H9 (cell line): ENCODE results near the gene RNF220. TPM values are rescaled to one million over a fixed set of nuclear protein-coding genes. Genes with fewer than 3 reads are reported as not detected.

Experiments
- DNase-seq: peaks from one replicate; pipeline ENCODE4 v3.0.0-alpha.2; 2017
- H2AFZ ChIP-seq: one replicate; pipeline ENCODE4 v1.6.1; 2013; ENCODE audit warnings: mild to moderate bottlenecking, low read length, control low read depth, moderate library complexity
- H2AK5ac ChIP-seq: 2 replicates; pipeline ENCODE4 v1.6.1; 2013; ENCODE audit warnings: low read length, control low read depth, mixed read lengths; ENCODE audit not compliant: insufficient read length
- H2BK120ac ChIP-seq: one replicate; pipeline ENCODE4 v1.6.1; 2013; ENCODE audit warnings: low read depth, mild to moderate bottlenecking, low read length, control low read depth, inconsistent platforms; ENCODE audit not compliant: poor library complexity, severe bottlenecking
- H2BK12ac ChIP-seq: 2 replicates; pipeline ENCODE4 v1.6.1; 2013; ENCODE audit warnings: low read length, control low read depth, mixed read lengths, low read depth; ENCODE audit not compliant: insufficient read length
- H2BK15ac ChIP-seq: 2 replicates; pipeline ENCODE4 v1.6.1; 2013; ENCODE audit warnings: low read depth, low read length, control low read depth
- H2BK20ac ChIP-seq: one replicate; pipeline ENCODE4 v1.6.1; 2013; ENCODE audit warnings: low read depth, mild to moderate bottlenecking, low read length, control low read depth, inconsistent platforms; ENCODE audit not compliant: poor library complexity, severe bottlenecking
- H2BK5ac ChIP-seq: 2 replicates; pipeline ENCODE4 v1.6.1; 2013; ENCODE audit warnings: low read length, control low read depth, mixed read lengths; ENCODE audit not compliant: insufficient read length
- H3K14ac ChIP-seq: 2 replicates; pipeline ENCODE4 v1.6.1; 2013; ENCODE audit warnings: low read length, control low read depth; ENCODE audit not compliant: insufficient read depth
- H3K18ac ChIP-seq: 2 replicates; pipeline ENCODE4 v1.6.1; 2013; ENCODE audit warnings: low read depth, mild to moderate bottlenecking, mixed read lengths, low read length, control low read depth; ENCODE audit not compliant: insufficient read length
- H3K23ac ChIP-seq: 2 replicates; pipeline ENCODE4 v1.6.1; 2013; ENCODE audit warnings: low read length, control low read depth, mixed read lengths, low read depth; ENCODE audit not compliant: insufficient read length
- H3K23me2 ChIP-seq: 2 replicates; pipeline ENCODE4 v1.6.1; 2013; ENCODE audit warnings: low read depth, mild to moderate bottlenecking, mixed read lengths, low read length, control low read depth; ENCODE audit not compliant: insufficient read length, poor library complexity, severe bottlenecking
- H3K27ac ChIP-seq: 2 replicates; pipeline ENCODE4 v1.5.1; 2013; ENCODE audit warnings: low read length, control low read depth, mixed read lengths, low read depth; ENCODE audit not compliant: insufficient read length
- H3K27me3 ChIP-seq: 2 replicates; pipeline ENCODE4 v1.6.1; 2013; ENCODE audit warnings: low read length, control low read depth, inconsistent platforms; ENCODE audit not compliant: insufficient read depth
- H3K4ac ChIP-seq: 2 replicates; pipeline ENCODE4 v1.6.1; 2013; ENCODE audit warnings: low read depth, mild to moderate bottlenecking, control low read depth, inconsistent platforms, low read length, moderate library complexity
- H3K4me1 ChIP-seq: 2 replicates; pipeline ENCODE4 v1.6.1; 2013; ENCODE audit warnings: low read length, control low read depth, inconsistent platforms; ENCODE audit not compliant: insufficient read depth
- H3K4me2 ChIP-seq: 2 replicates; pipeline ENCODE4 v1.6.1; 2013; ENCODE audit warnings: low read length, control low read depth, mixed read lengths; ENCODE audit not compliant: insufficient read length, insufficient read depth
- H3K56ac ChIP-seq: 2 replicates; pipeline ENCODE4 v1.6.1; 2013; ENCODE audit warnings: low read depth, mild to moderate bottlenecking, mixed read lengths, low read length, control low read depth; ENCODE audit not compliant: insufficient read length
- H3K79me1 ChIP-seq: 2 replicates; pipeline ENCODE4 v1.6.1; 2013; ENCODE audit warnings: low read depth, mild to moderate bottlenecking, moderate library complexity, low read length, control low read depth, inconsistent platforms; ENCODE audit not compliant: insufficient read depth, poor library complexity, severe bottlenecking
- H3K79me2 ChIP-seq: 2 replicates; pipeline ENCODE4 v1.6.1; 2013; ENCODE audit warnings: low read length, control low read depth, inconsistent platforms; ENCODE audit not compliant: insufficient read depth
- H3K9ac ChIP-seq: 2 replicates; pipeline ENCODE4 v1.6.1; 2013; ENCODE audit warnings: low read length, control low read depth, mixed read lengths; ENCODE audit not compliant: insufficient read length; ENCODE audit errors: extremely low read depth
- H3K9me3 ChIP-seq: one replicate; pipeline ENCODE4 v1.6.1; 2013; ENCODE audit warnings: low read depth, low read length, inconsistent platforms; ENCODE audit not compliant: control insufficient read depth
- H3T11ph ChIP-seq: one replicate; pipeline ENCODE4 v1.6.1; 2013; ENCODE audit warnings: mild to moderate bottlenecking, low read length, control low read depth, inconsistent platforms
- H4K20me1 ChIP-seq: one replicate; pipeline ENCODE4 v1.6.1; 2013; ENCODE audit not compliant: control insufficient read depth, insufficient read length, insufficient read depth
- H4K5ac ChIP-seq: 2 replicates; pipeline ENCODE4 v1.6.1; 2013; ENCODE audit warnings: low read depth, mild to moderate bottlenecking, mixed read lengths, low read length, control low read depth; ENCODE audit not compliant: insufficient read length
- H4K8ac ChIP-seq: replicated peaks from 2 replicates; pipeline ENCODE4 v1.6.1; 2013; ENCODE audit warnings: low read length, control low read depth, mixed read lengths, low read depth; ENCODE audit not compliant: insufficient read length
- H4K91ac ChIP-seq: 2 replicates; pipeline ENCODE4 v1.6.1; 2013; ENCODE audit warnings: low read depth, mild to moderate bottlenecking, moderate library complexity, mixed read lengths, low read length, control low read depth; ENCODE audit not compliant: insufficient read length
- H3K27ac Mint-ChIP-seq, 3 experiments: 2 replicates in 2 of 3; 3 replicates in 1 of 3; pipeline ENCODE4 v1.8.0; 2020 to 2021; ENCODE audit warnings: mixed read lengths in 3 of 3, mild to moderate bottlenecking in 1 of 3, moderate library complexity in 1 of 3
- H3K27me3 Mint-ChIP-seq: 2 replicates; pipeline ENCODE4 v1.8.0; 2021; ENCODE audit warnings: low read depth, mild to moderate bottlenecking, moderate library complexity, mixed read lengths
- H3K36me3 Mint-ChIP-seq, 3 experiments: 2 replicates in 2 of 3; 3 replicates in 1 of 3; pipeline ENCODE4 v1.8.0; 2020 to 2021; ENCODE audit warnings: low read depth in 3 of 3, mixed read lengths in 3 of 3; ENCODE audit not compliant: insufficient read depth in 1 of 3
- H3K4me1 Mint-ChIP-seq, 2 experiments: 2 replicates each; pipeline ENCODE4 v1.8.0; 2020; ENCODE audit warnings: mixed read lengths in 2 of 2
- H3K4me3 Mint-ChIP-seq, 2 experiments: 2 replicates in 1 of 2; 3 replicates in 1 of 2; pipeline ENCODE4 v1.8.0; 2020 to 2021; ENCODE audit warnings: mild to moderate bottlenecking in 2 of 2, mixed read lengths in 2 of 2, moderate library complexity in 1 of 2
- H3K9me3 Mint-ChIP-seq, 2 experiments: 2 replicates in 1 of 2; 3 replicates in 1 of 2; pipeline ENCODE4 v1.8.0; 2020; ENCODE audit warnings: mild to moderate bottlenecking in 2 of 2, mixed read lengths in 2 of 2, moderate library complexity in 1 of 2
- CTCF ChIP-seq: fragments of 200-600 bp; sonication (generic); conservative IDR thresholded peaks from 3 replicates; pipeline ENCODE4 v1.8.0; 2021; ENCODE audit warnings: antibody characterized with exemption, mild to moderate bottlenecking
- WGBS: extraction: QIAGEN DNeasy Blood & Tissue Kit; methylation state at CpG from one replicate; pipeline ENCODE4 v1.1.7; 2013; ENCODE audit warnings: missing lambda C conversion rate, low lambda C conversion rate, mixed read lengths; ENCODE audit not compliant: insufficient read length; ENCODE audit errors: extremely low coverage; 5-methylcytosine and 5-hydroxymethylcytosine counted together
- total RNA-seq: library from RNA; stranded (reverse); gene quantifications from 2 replicates; pipeline ENCODE4 v1.2.1, GENCODE V29; 2021

Gene RNF220
- total RNA-seq, 1 experiment from 2014 or later: 109 TPM

- Histone ChIP-seq H3K27me3 (no peaks in the 10 kb centered on the region; the same call in 1 of the 2 replicates), H3K9ac (no peak overlapping the region), H3K4me1 (no peaks in the 10 kb centered on the region; the same call in 1 of the 2 replicates), H3K4me2 (no peak overlapping the region), H3K23ac (no peak overlapping the region), H2BK5ac (no peak overlapping the region), H2AK5ac (no peak overlapping the region), H2BK120ac (no peak overlapping the region), H3K79me1 (no peaks in the 10 kb centered on the region), H3K79me2 (no peaks in the 10 kb centered on the region), H4K20me1 (no peaks in the 10 kb centered on the region), H4K91ac (no peak overlapping the region), H4K8ac (no peak overlapping the region), H3K9me3 (no peaks in the 10 kb centered on the region), H2BK12ac (no peak overlapping the region), H3K18ac (no peak overlapping the region), H3K27ac (no peak overlapping the region), H3K14ac (no peak overlapping the region), H3K23me2 (peaks cover 7% of the 10 kb centered on the region), H2BK20ac (no peak overlapping the region), H3T11ph (no peak overlapping the region), H3K56ac (no peak overlapping the region), H4K5ac (no peak overlapping the region), H2BK15ac (no peak overlapping the region), H2AFZ (no peak overlapping the region), H3K4ac (no peak overlapping the region)
- TF ChIP-seq CTCF: no peak
- Mint-ChIP-seq H3K27ac (no peak overlapping the region; a peak in 1 of 7 replicates), H3K27me3 (peaks cover 60% of the 10 kb centered on the region), H3K4me3 (no peak overlapping the region), H3K36me3 (peaks cover 0 to 8% (median 0%) of the 10 kb centered on the region in 3 experiments; a peak in 3 of 7 replicates), H3K9me3 (no peaks in the 10 kb centered on the region), H3K4me1 (peaks cover 19 to 29% of the 10 kb centered on the region in 2 experiments)
- DNase-seq: no peak
- no CpG with 5 or more reads among the region's 3 CpGs for WGBS
Observed at GRCh38 chr1:44620072-44620471, 215.0 kb downstream of the RNF220 start.
